Ovary (tissue), 10 donors: ENCODE data around the gene TOX3. TPM values are rescaled to one million over a fixed set of nuclear protein-coding genes. Genes with fewer than 3 reads are reported as not detected.

Experiments used
- DNase-seq, 5 donors: peaks; one replicate each; pipeline ENCODE4 v3.0.0-alpha.2; 2019 to 2020
- H3K27ac ChIP-seq, 2 donors: fragments of 200-600 bp; one replicate each; pipeline versions ENCODE4 v1.5.1 to v1.8.0; 2019 to 2022
- H3K27me3 ChIP-seq: fragments of 200-600 bp; one replicate; pipeline ENCODE4 v1.8.0; 2022
- H3K36me3 ChIP-seq: fragments of 200-600 bp; sonication (generic); one replicate; pipeline ENCODE4 v1.5.1; 2019
- H3K4me1 ChIP-seq: one replicate; pipeline ENCODE4 v1.8.1; 2013; ENCODE audit warnings: mild to moderate bottlenecking, moderate library complexity; ENCODE audit not compliant: insufficient read depth
- H3K4me3 ChIP-seq: fragments of 200-600 bp; sonication (generic); one replicate; pipeline ENCODE4 v1.5.1; 2017
- H3K9me3 ChIP-seq, 2 donors: fragments of 200-600 bp in 1 of 2; sonication (generic) in 1 of 2; one replicate each; pipeline versions ENCODE4 v1.5.1 to v1.8.1; 2013 to 2019; ENCODE audit warnings: mild to moderate bottlenecking in 1 of 2, moderate library complexity in 1 of 2
- EP300 ChIP-seq: sonication (generic); formaldehyde crosslinking; IDR thresholded peaks from one replicate; pipeline ENCODE4 v1.6.1; 2017; ENCODE audit warnings: antibody characterized with exemption
- POLR2A ChIP-seq: fragments of 450-650 bp; IDR thresholded peaks from one replicate; pipeline ENCODE4 v1.6.1; 2017; ENCODE audit warnings: antibody characterized with exemption, mild to moderate bottlenecking, moderate library complexity
- WGBS, 3 donors: extraction: QIAGEN DNeasy Blood & Tissue Kit in 1 of 3; methylation state at CpG; one replicate each; pipeline versions ENCODE4 v1.1.5 to v1.1.7; 2013 to 2017; 5-methylcytosine and 5-hydroxymethylcytosine counted together
- intact Hi-C, 4 donors: fragments of 100-400 bp; cut with DNase I; formaldehyde crosslinking; loops; one replicate each; pipeline versions ENCODE4 v1.11.0 to v1.15.1; 2022 to 2023
- long read RNA-seq, 3 donors: library from polyadenylated mRNA in 2 of 3; unstranded in 2 of 3; transcript quantifications; one replicate each; pipeline ENCODE4 v2.0.0 and lab custom pipeline, GENCODE V29; 2021 to 2026
- polyA plus RNA-seq, 2 donors: library from polyadenylated mRNA; stranded (reverse); fragments of 200-250 nt in 1 of 2; fragments of 350-450 nt in 1 of 2; fragmentation: Illumina TruSeq in 1 of 2; extraction: RNeasy Lipid Tissue Mini Kit (QIAGEN cat#74804) in 1 of 2; gene quantifications; one replicate each; pipeline ENCODE4 v1.2.3, GENCODE V29; 2013 to 2014
- total RNA-seq, 7 donors: library from RNA; depleted of rRNA in 2 of 7; stranded (reverse); fragments of >200 nt in 2 of 7; fragmentation: NEBNext Ultra II Directional in 3 of 7; extraction: Animal tissue kit (Norgen Biotek cat#: 25700) in 3 of 7; gene quantifications; one replicate each; pipeline versions ENCODE4 v1.1.0 to v1.2.4, GENCODE V29; 2016 to 2023
- TF ChIP-seq, protein P1 (sequence below), 3 donors: fragments of 450-650 bp in 2 of 3; fragments of 200-600 bp in 1 of 3; IDR thresholded peaks; one replicate each; pipeline versions ENCODE4 v1.5.1 to v1.8.0; 2016 to 2022; ENCODE audit warnings: antibody characterized with exemption in 3 of 3, mild to moderate bottlenecking in 1 of 3
- donor health status: DM: no; HTN: no; CAD: no; lungs with moderate emphysema.
- donor health status: DM: no; HTN: no; CAD: no.
- donor health status: Bipolar disorder and iron deficiency.
- donor health status: DM: yes; HTN: yes; CAD: no.
- donor health status: DM: no; HTN: no; CAD: no.
- donor health status: DM: yes; HTN: yes; CAD: no.

Gene TOX3
- total RNA-seq, result 1 to 10 TPM in 4 of 7 donors, under 1 TPM in 2, not detected in 1; 0.36 to 2.4 (median 1.6) TPM
- 1 to 10 TPM in 1 of 2 donors, under 1 TPM in 1; 0.38 to 1.3 TPM for polyA plus RNA-seq
- long read RNA-seq, donor 1, result 0 reads
- long read RNA-seq, donor 2, transcript TOX3-201 (7 exons, 3,233 nt), result major isoform, 19 of 61 reads
- long read RNA-seq, donor 2, partial matches to known transcripts, result 42 of 61 reads
- long read RNA-seq, donor 2, other reads (novel, unspliced or antisense), result 0 of 61 reads
- long read RNA-seq, donor 3, partial matches to known transcripts, result 3 of 3 reads
- long read RNA-seq, donor 3, other reads (novel, unspliced or antisense), result 0 of 3 reads

DNA sequence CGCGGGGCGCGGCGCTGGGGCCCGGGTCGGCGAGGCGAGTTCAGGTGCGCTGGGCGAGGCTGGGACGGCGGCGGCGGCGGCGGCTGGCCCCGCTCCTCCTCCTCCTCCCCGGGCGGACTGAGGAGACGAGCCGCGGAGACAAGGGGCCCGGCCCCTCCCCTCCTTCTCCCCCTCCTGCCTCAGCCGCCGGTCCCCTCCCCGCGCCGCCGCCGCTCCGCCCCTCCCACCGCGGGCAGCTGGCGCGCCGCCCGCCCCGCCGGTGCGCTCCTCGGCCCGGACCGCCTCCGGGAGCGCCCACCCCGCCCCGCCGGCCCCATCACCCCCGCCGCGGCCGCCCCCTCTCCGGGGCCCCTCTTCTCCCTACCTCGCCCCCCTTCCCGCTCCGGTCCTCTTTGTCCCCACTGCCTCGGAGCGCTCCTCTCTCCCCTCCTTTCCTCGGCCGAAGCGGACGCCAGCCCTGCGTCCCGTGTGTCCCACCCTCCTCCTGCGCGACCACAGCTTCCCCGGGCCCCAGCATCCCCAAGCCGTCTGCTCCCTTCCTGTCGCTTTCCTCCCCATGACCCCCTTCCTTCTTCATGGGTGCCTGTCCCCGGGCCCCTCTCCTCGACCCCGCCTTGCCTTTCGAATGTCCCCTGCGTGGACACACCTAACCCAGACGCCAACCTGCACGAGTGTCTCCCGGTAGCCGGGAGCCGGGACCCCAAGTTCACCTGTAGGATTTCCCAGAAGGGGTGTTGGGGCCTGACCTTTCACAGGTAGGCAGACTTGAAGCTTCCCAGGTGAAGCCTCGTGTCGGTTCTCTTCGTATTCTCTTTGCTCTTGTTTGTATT lies at the start of gene TOX3:
TOX3 (minus strand) TSS at position 140 of the 830 bp plus-strand sequence. CDS start 420 bp downstream, outside the sequence.
- 8 to 15% (median 14%) methylated on average over 37 to 69 of the region's 83 CpGs for WGBS, 3 donors
- intact Hi-C loops, result no loop called here
- H3K27ac ChIP-seq, result no peak within 1 kb of the TSS

DNA sequence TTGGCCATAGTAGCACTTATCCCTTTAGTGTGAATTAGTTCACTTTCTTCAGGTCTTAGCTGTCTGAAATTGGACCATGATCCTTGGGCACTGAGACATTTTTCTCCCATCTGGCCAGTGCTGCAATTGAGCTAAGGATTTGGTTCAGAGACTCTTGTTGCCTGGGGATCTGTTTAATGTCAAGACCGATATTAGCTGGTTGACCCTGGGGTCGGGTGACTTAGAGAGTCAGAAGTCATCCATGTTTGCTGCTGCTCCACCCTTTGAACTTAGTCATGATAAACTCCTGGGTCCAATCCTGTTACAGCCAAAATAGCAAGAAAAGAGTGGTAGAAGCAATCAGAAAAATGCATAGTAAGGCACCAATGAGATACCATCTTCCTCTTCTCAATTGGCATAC lies 45.8 kb upstream of the TOX3 start:
- no peaks in the 10 kb centered on the region for H3K9me3 ChIP-seq
- H3K27me3 ChIP-seq, result no peaks in the 10 kb centered on the region
- no peak overlapping the region for H3K4me3 ChIP-seq
- no peak overlapping the region for H3K27ac ChIP-seq
- no peak for DNase-seq
- 21 to 40% (median 30%) methylated on average over 2 of the region's 2 CpGs for WGBS, 3 donors
- H3K4me1 ChIP-seq, result no peaks in the 10 kb centered on the region
- intact Hi-C loops, result no loop called here
- H3K36me3 ChIP-seq, result no peaks in the 10 kb centered on the region
- TF ChIP-seq EP300 (no peak), POLR2A (no peak)
- TF ChIP-seq, protein P1, sequence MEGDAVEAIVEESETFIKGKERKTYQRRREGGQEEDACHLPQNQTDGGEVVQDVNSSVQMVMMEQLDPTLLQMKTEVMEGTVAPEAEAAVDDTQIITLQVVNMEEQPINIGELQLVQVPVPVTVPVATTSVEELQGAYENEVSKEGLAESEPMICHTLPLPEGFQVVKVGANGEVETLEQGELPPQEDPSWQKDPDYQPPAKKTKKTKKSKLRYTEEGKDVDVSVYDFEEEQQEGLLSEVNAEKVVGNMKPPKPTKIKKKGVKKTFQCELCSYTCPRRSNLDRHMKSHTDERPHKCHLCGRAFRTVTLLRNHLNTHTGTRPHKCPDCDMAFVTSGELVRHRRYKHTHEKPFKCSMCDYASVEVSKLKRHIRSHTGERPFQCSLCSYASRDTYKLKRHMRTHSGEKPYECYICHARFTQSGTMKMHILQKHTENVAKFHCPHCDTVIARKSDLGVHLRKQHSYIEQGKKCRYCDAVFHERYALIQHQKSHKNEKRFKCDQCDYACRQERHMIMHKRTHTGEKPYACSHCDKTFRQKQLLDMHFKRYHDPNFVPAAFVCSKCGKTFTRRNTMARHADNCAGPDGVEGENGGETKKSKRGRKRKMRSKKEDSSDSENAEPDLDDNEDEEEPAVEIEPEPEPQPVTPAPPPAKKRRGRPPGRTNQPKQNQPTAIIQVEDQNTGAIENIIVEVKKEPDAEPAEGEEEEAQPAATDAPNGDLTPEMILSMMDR (IDR thresholded peaks at IDR 0.05), result no peak

More for the DNA sequence above, at the start of gene TOX3:
- no peak for TF ChIP-seq POLR2A
- TF ChIP-seq, protein P1 (IDR thresholded peaks at IDR 0.05), result no peak
- peak in 1 of 5 donors; percentile 12 for DNase-seq
- Histone ChIP-seq H3K27me3 (no peaks in the 10 kb centered on the region), H3K4me3 (peak within 1 kb of the TSS; percentile 29), H3K4me1 (peaks cover 2% of the 10 kb centered on the region), H3K9me3 (no peaks in the 10 kb centered on the region), H3K36me3 (no peaks in the 10 kb centered on the region)

DNA sequence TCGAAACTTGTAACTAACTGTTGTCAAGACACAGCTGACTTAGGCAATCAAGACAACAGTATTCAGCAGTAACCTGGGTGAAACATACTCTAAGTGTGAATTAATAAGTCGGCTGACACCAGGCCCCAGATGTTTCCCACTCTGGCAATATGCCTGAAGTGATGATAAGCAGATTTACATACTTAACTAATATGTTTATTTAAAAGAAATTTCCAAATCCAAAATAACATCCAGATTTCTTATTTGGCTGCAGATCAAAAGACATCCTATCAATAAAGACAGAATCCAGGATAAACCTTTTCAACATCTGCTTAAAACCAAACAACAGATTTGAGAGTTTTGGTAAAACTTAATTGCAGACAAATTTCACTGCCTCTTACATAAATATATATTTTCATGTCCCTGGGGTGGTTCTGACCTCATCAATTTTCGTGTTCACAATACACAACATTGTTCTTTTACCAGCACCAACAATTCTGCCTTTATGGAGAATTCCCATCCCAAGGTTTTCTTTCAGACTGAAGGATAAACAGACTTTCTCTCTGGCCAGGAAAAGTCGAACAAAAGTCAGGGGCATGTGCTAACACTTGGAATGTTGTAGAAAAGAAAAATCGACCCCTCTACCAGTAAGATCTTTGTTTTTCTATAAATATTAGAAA lies 45.1 kb upstream of the TOX3 start:
- Histone ChIP-seq H3K27ac (no peak overlapping the region), H3K27me3 (no peaks in the 10 kb centered on the region), H3K4me3 (no peak overlapping the region), H3K4me1 (no peaks in the 10 kb centered on the region), H3K36me3 (no peaks in the 10 kb centered on the region), H3K9me3 (no peaks in the 10 kb centered on the region)
- intact Hi-C loops, result no loop called here
- 4 to 10% (median 5%) methylated on average over 5 of the region's 5 CpGs for WGBS, 3 donors
- TF ChIP-seq, protein P1 (IDR thresholded peaks at IDR 0.05), result no peak
- TF ChIP-seq EP300 (no peak), POLR2A (no peak)
- no peak for DNase-seq

DNA sequence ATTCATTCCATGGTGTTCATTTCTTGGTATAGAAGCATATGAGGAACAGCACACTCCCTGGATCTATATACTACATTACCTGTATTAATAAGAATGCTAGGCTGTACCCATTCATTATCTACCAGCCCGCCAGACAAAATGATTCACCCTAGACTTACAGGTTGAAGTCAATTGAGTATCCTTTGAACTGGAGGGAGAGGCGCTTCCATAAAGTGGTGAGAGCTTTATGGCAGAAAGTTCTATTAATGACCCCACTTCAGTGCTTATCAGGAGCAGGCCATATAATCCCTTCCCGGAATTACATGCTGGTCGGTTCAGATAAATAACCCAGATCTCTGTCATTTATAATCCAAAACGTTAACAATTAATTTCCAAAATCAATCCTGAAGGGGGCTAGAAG lies 44.5 kb upstream of the TOX3 start:
- no peak for DNase-seq
- Histone ChIP-seq H3K9me3 (no peaks in the 10 kb centered on the region), H3K4me3 (no peak overlapping the region), H3K4me1 (no peaks in the 10 kb centered on the region), H3K36me3 (no peaks in the 10 kb centered on the region), H3K27ac (no peak overlapping the region), H3K27me3 (no peaks in the 10 kb centered on the region)
- 52 to 56% (median 53%) methylated on average over 5 of the region's 5 CpGs for WGBS, 3 donors
- TF ChIP-seq EP300 (no peak), POLR2A (no peak)
- TF ChIP-seq, protein P1 (IDR thresholded peaks at IDR 0.05), result no peak
- intact Hi-C loops, result no loop called here
